22Rv1 (cell line): ENCODE data around the gene FBXO39.

ENCODE experiments used
- CTCF ChIP-seq: fragments of 450-650 bp; IDR thresholded peaks from 2 replicates; pipeline ENCODE4 v1.5.1; 2017; ENCODE audit warnings: mild to moderate bottlenecking
- ZFX ChIP-seq: fragments of 450-650 bp; IDR thresholded peaks from 2 replicates; pipeline ENCODE4 v1.6.1; 2017; ENCODE audit warnings: antibody characterized with exemption, borderline replicate concordance

- no peak for TF ChIP-seq CTCF
- TF ChIP-seq ZFX = no peak
These were observed 13.1 kb downstream of the FBXO39 start for GRCh38 chr17:6789146-6789545.
